Stimulated activated CD8-positive, alpha-beta memory T cell treated with anti-CD3 and anti-CD28 coated beads, Interleukin-12 subunit alpha, Interleukin-12 subunit beta, amount 100 ng/mL, for 24 hours (primary cell): ENCODE data around the gene TTC4.

Experiments
- DNase-seq: peaks from one replicate; pipeline ENCODE4 v3.0.0-alpha.2; 2020; ENCODE audit errors: extremely low read depth

The TTC4 gene

GRCh38 chr1:54703471-54703870 lies 12.2 kb upstream of the TTC4 start:
- DNase-seq = no peak

GRCh38 chr1:54705153-54705552 lies 10.5 kb upstream of the TTC4 start:
- DNase-seq = no peak

- DNase-seq = no peak
Measured at GRCh38 chr1:54706419-54706818, 9.2 kb upstream of the TTC4 start.

- no peak for DNase-seq
Measured at GRCh38 chr1:54708385-54708784, 7.3 kb upstream of the TTC4 start.

- no peak for DNase-seq
Measured at GRCh38 chr1:54709547-54710292, 5.9 kb upstream of the TTC4 start.

- DNase-seq = no peak
Measured at GRCh38 chr1:54710434-54710833, 5.2 kb upstream of the TTC4 start.

- DNase-seq = no peak
Measured at GRCh38 chr1:54710841-54711240, 4.8 kb upstream of the TTC4 start.

GRCh38 chr1:54711536-54711935 lies 4.1 kb upstream of the TTC4 start:
- DNase-seq = no peak

- DNase-seq = no peak
Measured at GRCh38 chr1:54714881-54715492, 674 bp upstream of the TTC4 start.

GRCh38 chr1:54716299-54717047 lies 812 bp downstream of the TTC4 start:
- DNase-seq = no peak

GRCh38 chr1:54721719-54722118 lies 6.1 kb downstream of the TTC4 start:
- DNase-seq = no peak

GRCh38 chr1:54723985-54724384 lies 8.3 kb downstream of the TTC4 start:
- no peak for DNase-seq

GRCh38 chr1:54724771-54725170 lies 9.1 kb downstream of the TTC4 start:
- no peak for DNase-seq

GRCh38 chr1:54728027-54728426 lies 12.4 kb downstream of the TTC4 start:
- DNase-seq = no peak

- no peak for DNase-seq
Measured at GRCh38 chr1:54736685-54737084, 21.0 kb downstream of the TTC4 start.

- no peak for DNase-seq
Measured at GRCh38 chr1:54738244-54738643, 22.6 kb downstream of the TTC4 start.

GRCh38 chr1:54741531-54741930 lies 25.9 kb downstream of the TTC4 start:
- no peak for DNase-seq

GRCh38 chr1:54742282-54742681 lies 26.6 kb downstream of the TTC4 start:
- no peak for DNase-seq

- no peak for DNase-seq
Measured at GRCh38 chr1:54743416-54744226, 28.0 kb downstream of the TTC4 start.

- DNase-seq = no peak
Measured at GRCh38 chr1:54744696-54745095, 29.0 kb downstream of the TTC4 start.

GRCh38 chr1:54745274-54745673 lies 29.6 kb downstream of the TTC4 start:
- DNase-seq = no peak

GRCh38 chr1:54745864-54746263 lies 30.2 kb downstream of the TTC4 start:
- no peak for DNase-seq
